ENCODE measurements around the gene SNIP1.
"Not testable (repeated sequence)": the region's sequence is repeated elsewhere in the genome, so short reads cannot be mapped to it uniquely, and the experiment has no call there.

SNIP1 gene, protein sequence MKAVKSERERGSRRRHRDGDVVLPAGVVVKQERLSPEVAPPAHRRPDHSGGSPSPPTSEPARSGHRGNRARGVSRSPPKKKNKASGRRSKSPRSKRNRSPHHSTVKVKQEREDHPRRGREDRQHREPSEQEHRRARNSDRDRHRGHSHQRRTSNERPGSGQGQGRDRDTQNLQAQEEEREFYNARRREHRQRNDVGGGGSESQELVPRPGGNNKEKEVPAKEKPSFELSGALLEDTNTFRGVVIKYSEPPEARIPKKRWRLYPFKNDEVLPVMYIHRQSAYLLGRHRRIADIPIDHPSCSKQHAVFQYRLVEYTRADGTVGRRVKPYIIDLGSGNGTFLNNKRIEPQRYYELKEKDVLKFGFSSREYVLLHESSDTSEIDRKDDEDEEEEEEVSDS

DNA sequence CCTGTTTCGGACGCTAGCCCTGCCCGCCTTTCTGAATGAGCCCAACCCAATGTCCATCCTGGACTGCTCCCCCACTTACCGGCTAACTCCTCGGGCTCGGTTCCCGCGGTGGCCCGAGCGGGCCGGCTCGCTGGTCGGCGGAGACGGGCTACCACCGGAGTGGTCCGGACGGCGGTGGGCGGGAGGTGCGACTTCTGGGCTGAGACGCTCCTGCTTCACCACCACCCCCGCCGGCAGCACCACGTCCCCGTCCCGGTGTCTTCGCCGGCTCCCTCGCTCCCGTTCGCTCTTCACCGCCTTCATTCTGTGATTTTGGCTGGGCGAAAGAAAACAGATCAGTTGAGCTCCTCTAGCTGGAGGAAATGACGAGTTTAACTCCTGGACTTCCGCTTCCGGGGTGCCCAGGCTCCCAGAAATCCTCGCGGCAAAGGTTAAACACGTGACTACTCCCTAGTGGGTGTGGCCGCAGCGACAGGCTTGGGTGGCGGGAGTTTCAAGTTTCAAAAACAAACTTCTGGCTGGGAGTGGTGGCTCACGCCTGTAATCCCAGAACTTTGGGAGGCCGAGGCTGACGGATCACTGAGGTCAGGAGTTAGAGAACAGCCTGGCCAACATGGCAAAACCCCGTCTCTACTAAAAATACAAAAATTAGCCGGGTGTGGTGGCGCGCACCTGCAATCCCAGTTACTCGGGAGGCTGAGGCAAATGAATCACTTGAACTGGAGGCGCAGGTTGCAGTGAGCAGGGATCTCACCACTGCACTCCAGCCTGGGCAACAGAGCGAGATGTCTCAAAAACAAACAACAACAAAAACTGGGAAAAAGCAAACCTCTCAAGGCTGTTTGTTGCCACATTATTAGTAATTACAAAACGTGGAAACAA lies at the start of gene SNIP1:
SNIP1 (minus strand) TSS at position 367 of the 882 bp plus-strand sequence; CDS start at position 303, 64 bp downstream.
- peak; percentile 87 for DNase-seq

DNA sequence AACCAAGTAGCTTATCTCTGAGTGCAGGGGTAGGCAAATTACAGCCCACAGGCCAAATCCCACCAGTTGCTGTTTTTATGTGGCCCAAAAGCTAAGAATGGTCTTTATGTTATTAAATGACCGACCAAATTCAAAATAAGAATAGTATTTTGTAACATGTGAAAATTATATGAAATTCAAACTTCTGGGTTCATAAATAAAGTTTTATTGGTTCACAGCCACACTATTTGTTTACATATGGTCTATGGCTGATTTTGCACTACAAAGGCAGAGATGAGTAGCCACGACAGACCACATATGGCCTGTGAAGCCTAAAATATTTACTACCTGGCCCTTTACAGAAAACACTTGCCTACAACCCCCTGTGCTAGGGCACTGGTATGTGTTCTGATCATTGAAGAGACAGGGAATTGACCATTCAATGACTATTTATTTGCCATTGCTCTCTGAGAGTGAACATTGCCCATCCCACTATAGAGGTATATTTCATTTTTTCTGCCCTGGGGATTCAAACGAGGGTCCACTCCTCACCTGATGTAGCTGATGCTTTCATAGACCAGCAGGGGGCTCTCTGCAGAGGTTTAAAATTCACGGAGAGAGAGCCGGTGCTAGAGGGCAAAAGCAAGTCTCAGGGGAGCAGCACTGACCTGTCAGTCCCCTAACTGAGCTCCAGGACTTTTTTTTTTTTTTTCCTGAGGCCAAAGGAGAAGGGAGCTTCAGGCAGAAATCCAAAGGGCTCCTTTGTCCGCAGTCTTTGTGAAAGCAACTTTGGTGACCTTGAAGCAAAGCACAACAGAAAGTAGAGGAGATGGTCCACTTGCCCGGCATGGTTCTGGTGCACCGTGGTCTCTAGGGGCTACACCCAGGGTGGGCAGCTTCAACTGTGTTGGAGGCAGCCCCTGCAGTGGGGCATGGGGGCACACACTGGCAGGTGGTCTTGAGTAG lies 48.9 kb upstream of the SNIP1 start:
- peak; percentile 26 for DNase-seq

DNA sequence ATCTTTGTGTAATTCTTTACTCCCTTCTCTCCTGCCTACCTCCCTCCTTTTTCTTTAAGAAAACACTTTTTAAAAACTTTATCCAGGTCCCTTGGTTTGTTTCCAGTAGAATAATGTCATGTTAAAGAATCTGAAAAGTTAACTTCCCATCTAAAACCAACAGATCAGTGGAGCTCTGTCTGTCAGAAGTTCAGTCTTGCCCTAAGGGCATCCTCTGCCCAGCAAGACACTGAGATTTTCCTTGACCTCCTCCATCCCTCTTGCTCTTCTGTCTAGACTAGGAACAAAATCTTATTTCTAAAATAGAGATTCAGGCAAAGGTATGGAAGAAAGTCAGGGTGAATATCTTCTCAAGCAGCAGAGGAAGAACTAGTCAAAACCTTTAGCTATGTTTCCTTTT lies 47.3 kb upstream of the SNIP1 start:
- no peak for DNase-seq

DNA sequence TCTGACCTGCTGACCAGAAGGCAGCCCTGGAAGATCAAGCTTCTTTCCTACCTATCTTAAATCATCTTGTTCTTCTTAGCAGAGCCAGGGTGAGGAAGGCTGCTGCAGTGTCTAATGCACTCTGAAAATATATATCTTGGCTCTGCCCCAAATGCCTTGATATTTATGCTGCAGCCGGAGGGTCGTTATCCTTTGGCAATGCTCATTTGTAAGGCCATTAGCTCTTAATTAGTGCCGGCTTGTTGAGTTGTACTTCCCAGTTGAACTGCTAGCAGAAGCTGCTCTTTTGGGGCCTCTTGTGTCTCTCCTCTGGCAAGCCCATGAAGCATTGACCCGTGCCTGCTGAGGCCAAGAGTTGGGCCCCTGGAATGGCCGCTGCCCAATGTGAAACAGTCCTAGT lies 45.8 kb upstream of the SNIP1 start:
- DNase-seq = peak; percentile 86

DNA sequence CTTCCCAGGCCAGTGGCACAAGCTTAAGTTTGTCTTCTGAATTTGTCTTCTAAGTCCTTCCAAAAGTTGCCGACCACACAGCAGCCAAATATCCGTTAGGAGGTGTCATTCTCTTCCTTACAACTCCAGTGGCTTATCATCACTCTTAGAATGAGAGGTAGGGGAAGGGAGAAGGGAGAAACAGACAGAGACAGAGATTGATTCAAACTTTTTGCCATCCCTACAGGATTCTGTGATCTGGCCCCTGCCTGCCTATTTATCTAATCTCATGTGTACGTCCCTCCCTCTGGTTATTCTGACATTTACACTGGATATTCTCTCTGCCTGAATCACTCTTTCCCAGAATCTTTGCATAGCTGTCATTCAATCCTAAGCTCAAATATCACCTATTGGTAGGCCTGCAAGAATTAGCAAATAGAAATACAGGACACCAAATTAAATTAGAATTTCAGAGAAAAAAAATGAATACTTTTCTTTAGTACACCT lies 42.1 kb upstream of the SNIP1 start:
- no peak for DNase-seq

DNA sequence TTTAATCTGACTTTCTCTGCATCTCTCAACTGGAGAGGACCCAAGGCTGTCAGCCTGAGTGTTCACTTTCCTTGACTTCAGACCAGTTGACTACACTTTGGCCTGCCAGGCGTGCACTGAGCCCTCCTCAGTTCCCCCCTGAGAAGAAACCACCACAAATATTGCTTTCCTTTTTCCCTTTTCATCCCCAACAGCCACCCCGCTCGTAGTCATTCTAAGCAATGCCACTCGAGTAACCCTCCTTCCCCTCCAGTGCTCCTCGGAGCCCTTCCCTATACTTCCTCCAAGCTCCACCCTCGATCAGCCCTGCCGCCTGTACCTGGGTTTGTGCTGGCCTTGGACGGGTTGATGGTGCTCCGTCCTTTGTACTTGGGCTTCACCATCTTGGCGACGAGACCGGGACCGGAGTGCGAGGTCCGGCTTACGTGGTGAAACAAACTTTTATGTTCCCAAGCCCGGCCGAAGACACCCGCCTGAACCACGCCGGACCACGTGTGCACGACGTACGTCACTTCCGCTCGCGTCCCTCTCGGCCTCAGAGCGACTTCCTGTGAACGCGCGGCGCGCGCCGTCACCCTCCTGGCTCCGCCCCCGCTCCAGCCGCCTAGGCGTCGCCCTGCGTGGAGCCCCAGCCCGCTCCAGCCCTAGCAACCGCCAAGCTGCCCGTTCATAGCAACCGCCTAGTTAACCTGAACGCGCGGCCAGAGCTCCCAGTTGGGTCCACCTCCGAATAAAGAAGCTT lies 41.5 kb upstream of the SNIP1 start, which contains the start of gene GNL2:
GNL2 (minus strand) TSS at position 498 of the 742 bp plus-strand sequence; CDS start at position 383, 115 bp downstream.
- DNase-seq = peak; percentile 87

DNA sequence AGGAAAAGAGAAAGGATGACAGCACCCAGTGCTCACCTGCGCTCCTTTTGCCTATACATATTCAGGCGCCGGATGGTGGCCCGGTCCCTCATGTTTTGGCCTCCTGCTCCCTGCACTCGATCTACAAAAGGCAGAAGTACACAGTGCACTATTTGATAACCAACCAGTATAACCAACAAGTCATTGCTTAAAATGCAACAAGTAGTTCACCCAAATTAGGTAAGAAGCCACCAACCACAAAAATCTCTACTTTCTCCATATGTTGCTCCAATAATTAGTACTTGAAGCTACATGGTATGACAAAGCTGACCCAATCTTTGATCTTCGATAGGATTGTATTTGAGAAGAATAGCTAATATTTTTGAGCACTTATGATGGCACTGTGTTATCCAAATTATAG lies 39.6 kb upstream of the SNIP1 start:
- no peak for DNase-seq

DNA sequence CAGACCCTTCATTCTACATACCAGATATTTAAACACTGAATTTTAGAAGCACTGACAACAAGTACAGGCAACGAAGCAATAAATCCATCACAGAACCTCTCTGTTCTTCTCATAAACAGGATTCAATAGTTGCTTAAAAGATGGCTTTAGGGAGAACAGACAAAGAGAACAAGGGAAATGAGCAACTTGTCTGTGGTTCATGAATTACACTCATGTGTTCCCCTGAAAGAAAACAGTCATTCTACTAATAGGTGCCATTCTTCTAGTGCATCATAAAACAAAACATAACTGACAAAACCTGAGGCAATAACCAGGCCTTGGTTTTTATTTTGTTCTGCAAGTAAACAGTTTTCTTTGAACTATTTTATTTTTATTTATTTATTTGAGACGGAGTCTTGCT lies 34.8 kb upstream of the SNIP1 start:
- no peak for DNase-seq

DNA sequence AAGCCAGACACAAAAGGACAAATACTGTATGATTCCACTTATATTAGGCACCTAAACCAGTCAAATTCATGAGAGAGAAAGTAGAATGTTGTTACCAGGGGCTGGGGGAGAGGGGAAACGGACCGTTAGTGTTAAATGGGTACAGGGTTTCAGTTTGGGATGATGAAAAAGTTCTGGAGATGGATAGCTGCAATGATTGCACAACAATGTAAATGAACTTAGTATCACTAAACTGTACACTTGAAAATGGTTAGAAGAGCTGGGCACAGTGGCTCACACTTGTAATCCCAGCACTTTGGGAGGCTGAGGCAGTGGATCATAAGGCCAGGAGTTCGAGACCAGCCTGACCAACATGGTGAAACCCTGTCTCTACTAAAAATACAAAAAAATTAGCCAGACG lies 30.5 kb upstream of the SNIP1 start:
- DNase-seq = not testable (repeated sequence)

DNA sequence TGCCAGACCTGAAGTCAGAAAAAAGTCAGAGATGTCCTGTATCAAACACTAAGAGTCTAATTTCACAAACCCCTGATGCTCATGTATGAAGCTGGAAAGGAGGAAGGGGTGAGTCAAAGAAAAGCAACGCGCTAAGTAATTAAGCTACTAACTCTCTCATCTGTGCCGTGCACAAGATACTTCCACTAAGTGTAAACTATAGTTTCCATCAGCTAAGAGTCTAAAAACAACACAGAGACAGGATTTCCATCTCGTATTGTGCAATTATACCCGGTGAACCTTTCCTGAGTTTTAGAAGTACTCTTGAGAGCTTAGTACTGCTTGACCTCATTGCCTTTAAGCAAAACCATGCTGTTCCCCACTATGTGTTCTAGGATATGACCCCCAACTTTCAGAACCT lies 21.6 kb upstream of the SNIP1 start:
- no peak for DNase-seq

DNA sequence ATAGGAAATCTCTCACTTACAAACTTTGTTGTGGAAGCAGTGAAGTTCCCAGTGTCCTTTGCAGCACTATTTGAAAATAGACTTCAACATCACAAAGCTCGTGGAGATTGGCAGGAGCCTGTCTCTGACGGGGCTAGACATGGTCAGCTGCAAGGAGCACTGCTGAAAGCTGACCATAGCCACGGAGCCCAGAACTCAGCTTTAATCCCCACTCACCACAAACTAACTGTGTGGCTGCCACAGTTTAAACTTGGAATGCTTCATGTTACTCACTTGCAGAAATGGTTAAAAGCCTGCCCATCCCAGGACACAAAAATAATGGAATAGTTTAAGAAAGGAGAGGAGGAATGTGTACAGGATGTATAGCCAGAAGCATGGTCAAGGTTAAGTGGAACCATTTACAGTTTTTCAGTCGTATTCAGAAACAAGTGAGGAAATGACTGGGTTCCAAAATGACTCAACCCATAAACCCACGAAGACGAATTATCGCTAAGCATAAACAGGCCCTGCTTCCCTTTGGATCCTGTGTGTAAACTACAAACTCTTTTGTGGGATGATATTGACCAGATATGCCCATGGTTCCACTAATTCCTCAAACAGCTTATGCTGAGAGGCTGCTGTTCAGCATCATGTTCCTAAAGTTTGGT lies 20.9 kb upstream of the SNIP1 start:
- no peak for DNase-seq

DNA sequence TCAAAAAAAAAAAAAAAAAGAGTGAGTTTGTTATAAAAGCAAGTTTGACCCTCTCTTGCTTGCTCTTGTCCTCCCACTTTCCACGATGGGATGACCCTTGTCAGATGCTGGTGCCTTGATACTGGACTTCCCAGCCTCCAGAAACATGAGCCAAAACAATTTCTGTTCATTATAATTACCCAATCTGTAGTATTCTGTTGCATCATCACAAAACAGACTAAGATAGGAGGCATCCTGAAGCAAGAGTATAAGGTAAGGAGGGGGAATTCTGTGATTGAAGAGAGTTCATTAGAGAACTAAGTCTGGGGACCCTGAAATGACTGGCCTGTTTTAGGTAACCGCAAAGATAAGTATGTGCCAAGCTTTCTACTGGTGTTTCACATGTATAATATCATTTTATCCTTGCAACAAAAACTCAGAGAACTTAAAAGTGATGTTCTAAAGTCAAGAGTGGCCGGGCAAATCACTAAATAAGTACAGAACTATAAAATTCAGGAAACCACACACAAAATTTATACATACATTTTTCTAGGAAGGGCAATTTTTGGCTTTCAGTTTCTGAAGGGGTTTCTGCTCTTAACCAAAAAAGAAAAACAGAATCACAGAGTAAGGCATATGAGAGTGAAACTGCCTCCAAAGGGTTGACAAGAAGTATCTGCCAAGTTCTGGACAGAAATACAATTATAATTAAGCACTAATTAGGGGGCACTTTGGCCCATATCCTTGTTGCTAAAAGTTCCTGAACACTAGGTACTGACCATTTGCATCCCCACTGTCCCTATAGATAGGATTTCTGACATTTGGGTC lies 16.6 kb upstream of the SNIP1 start:
- DNase-seq = no peak

DNA sequence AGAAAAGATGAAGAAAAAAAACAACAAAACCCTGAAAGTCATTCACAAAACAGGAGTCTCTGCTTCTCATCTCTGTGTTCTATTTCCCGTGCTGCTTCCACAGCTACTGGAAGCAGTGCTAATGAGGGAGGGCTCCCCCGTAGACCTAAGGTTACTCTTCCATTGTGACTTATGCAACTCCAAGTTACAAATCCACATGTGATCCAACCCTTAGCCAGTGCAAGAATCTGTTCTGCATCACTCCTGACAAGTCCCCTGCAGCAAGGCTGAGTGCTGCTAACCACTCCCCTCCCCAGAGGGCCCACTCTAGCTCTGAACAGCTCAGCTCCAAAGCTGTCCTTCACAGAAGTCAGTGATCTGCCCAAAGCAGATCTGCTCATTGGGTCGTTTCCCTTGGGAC lies 12.9 kb upstream of the SNIP1 start:
- no peak for DNase-seq

DNA sequence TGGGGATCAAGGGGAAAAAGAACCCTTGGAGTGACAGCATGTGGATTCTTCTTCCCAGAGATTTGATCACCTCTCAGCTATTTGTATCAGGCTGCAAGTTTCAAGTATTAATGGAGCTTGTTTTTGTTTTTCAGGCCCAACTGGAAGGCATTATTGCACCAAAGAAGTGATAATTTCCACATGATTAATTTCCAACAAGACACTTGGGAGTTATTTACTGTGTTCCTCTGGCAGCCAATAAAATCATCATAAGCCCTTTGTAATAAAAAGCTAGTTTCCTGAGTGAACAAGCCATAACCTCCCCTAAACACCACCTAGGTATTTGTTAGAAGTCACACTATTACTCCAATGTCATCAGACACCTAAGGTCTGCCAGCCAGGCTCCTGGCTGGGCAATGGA lies 10.8 kb upstream of the SNIP1 start:
- DNase-seq = no peak

DNA sequence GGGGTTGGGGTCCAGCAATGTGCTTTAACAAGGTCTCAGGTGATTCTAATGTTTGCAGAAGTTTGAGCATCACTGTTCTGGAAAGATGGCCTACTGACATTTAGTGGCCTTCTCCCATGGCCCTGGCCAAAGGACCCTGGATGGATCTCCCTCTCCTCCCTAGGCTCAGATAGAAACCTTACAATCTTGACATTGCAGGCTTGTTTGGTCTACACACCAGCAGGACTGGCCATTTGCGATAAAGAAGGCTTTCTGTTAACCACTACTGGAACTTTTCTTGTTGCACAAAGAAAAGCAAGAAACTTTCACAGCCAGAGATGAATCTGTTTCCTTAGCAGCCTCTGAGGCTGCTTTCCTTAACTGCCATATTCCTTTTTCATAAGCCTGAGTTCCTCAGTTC lies 8.9 kb upstream of the SNIP1 start:
- DNase-seq = no peak

DNA sequence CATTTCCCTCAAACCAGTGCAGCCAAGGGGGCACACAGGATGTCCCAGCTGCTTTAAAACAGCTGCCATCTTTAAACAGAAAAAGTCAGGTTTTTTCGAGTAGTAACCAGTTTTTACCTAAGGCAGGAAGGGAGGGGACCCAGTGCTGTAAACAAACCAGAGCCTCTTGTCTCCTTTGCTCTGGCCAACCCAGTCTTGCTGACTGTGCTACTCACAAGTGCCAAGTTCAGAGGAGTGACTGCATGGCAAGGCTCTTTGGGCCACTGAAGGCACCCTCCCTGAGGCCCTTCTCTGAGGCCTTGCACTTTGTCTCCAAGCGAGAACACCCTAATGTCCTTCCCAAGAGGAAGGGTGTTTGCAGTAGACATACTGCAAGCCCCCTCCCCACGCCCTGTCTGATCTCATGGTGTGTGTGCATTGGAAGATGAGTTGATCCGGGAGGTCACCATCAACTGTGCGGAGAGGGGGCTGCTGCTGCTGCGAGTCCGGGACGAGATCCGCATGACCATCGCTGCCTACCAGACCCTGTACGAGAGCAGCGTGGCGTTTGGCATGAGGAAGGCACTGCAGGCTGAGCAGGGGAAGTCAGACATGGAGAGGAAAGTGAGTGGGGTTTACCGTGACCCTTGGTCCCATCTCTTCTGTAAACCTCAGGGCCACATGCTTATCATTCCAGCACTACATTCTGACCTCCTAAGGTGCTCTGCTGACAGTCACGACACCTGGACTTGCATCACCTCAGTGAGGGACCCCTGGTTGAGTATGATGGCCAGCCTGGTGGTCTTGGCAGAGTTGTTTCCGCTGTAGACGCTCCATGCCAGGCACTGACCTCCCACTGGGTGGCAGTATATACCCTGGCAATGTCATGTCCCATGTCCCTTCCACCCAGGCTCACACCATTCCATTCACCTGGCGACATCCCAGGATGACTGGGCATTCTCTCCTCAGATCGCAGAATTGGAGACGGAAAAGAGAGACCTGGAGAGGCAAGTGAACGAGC lies 7.3 kb upstream of the SNIP1 start:
- no peak for DNase-seq

DNA sequence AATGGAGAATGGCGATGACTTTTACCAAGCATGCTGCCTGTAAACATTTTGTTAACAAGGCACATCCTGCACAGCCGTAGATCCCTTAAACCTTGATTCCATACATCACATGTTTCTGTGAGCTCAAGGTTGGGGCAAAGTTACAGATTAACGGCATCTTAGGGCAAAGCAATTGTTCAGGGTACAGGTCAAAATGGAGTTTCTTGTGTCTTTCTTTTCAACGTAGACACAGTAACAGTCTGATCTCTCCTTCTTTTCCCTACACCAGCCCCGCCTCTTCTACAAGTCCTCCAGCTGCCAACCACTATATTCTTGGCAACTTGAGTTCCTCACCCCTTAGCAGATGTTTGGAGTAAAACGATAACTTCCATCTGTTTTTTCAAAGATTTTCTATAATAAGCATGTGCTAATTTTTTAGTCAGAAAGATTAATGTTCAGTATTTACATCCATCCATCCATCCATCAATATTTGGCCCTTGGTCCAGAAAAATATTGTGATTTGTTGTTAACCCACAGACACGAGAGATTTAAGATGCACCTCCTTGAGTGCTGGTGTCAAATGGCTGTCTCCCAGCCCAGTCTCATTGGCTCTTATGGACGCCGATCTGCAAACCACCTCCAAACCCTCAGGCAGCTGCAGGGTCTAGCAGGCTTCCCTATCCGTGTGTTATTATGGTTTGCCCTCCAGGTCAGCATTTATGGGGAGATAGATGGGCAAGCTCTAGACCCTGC lies 6.5 kb upstream of the SNIP1 start:
- DNase-seq = no peak

DNA sequence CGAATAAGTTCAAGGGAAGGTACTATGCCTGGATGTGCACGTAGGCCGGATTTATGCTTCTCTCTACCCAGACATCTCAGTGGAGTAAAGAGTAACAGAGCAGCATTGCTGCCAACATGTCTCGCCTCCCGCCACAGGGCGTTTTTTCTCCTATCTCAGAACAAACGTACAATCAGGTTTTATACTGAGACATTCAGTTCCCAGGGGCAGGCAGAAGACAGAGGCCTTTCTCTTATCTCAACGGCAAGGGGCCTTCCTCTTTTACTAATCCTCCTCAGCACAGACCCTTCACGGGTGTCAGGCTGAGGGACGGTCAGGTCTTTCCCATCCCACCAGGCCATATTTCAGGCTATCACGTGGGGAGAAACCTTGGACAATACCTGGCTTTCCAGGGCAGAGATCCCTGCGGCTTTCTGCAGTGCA lies 5.9 kb upstream of the SNIP1 start:
- not testable (repeated sequence) for DNase-seq
